Body of pancreas (tissue), 4 donors: ENCODE data around the gene LYRM4. TPM values are rescaled to one million over a fixed set of nuclear protein-coding genes. Genes with fewer than 3 reads are reported as not detected.
A peak's percentile ranks its signal among the peaks of the same experiment; 100 is the strongest.

Source experiments
- ATAC-seq: fragments of 150-250 bp; one replicate; pipeline ENCODE4 v1.9.1; 2016
- DNase-seq, 4 donors: peaks; one replicate each; pipeline ENCODE4 v3.0.0-alpha.2; 2019
- H3K27ac ChIP-seq, 4 donors: fragments of 200-600 bp; sonication (generic); 1 replicate in 3 of 4; 2 replicates in 1 of 4; pipeline versions ENCODE4 v1.5.1 to v1.6.1; 2016 to 2019; ENCODE audit warnings: mild to moderate bottlenecking in 1 of 4, mixed read lengths in 1 of 4, moderate library complexity in 1 of 4
- H3K27me3 ChIP-seq, 2 donors: fragments of 200-600 bp; sonication (generic); one replicate each; pipeline ENCODE4 v1.6.0; 2016; ENCODE audit warnings: mild to moderate bottlenecking in 1 of 2
- H3K36me3 ChIP-seq, 2 donors: fragments of 200-600 bp; sonication (generic); replicated peaks in 1 of 2; 2 replicates each; pipeline ENCODE4 v1.5.1; 2016; ENCODE audit warnings: low read depth in 2 of 2; ENCODE audit not compliant: insufficient read depth in 1 of 2
- H3K4me1 ChIP-seq: fragments of 200-600 bp; sonication (generic); one replicate; pipeline ENCODE4 v1.6.0; 2016
- H3K4me3 ChIP-seq, 2 donors: fragments of 200-600 bp; sonication (generic); 1 replicate in 1 of 2; 2 replicates in 1 of 2; pipeline ENCODE4 v1.5.1; 2016 to 2019
- H3K9me3 ChIP-seq, 3 donors: fragments of 200-600 bp; sonication (generic); 1 replicate in 2 of 3; 2 replicates in 1 of 3; pipeline ENCODE4 v1.5.1; 2016
- CTCF ChIP-seq, 7 experiments: fragments of 450-650 bp in 4 of 7; fragments of 200-600 bp in 3 of 7; sonication (generic) in 3 of 7; IDR thresholded peaks; one replicate each; pipeline ENCODE4 v1.5.1; 2016 to 2019; ENCODE audit warnings: antibody characterized with exemption in 7 of 7
- POLR2A ChIP-seq, 3 donors: fragments of 450-650 bp; IDR thresholded peaks; one replicate each; pipeline ENCODE4 v1.6.1; 2016; ENCODE audit warnings: antibody characterized with exemption in 3 of 3, mild to moderate bottlenecking in 2 of 3
- WGBS, 2 donors: methylation state at CpG; one replicate each; pipeline ENCODE4 v1.1.5; 2017; 5-methylcytosine and 5-hydroxymethylcytosine counted together
- intact Hi-C: fragments of 100-400 bp; cut with DNase I; formaldehyde crosslinking; loops from one replicate; pipeline ENCODE4 v1.15.1; 2023
- total RNA-seq, 2 donors: library from RNA; depleted of rRNA; stranded (reverse); fragments of >200 nt; gene quantifications; one replicate each; pipeline ENCODE4 v1.1.0, GENCODE V29; 2016

LYRM4 gene
- total RNA-seq, 2 donors from 2014 or later: 15.3 to 18.5 TPM

GRCh38 chr6:5087389-5087788 is 173.4 kb downstream of the LYRM4 start:
- DNase-seq (peak in 1 of 4 donors; percentile 47), ATAC-seq (no peak)
- intact Hi-C loops: no loop called here
- WGBS, 2 donors: 53 to 69% methylated on average over 19 of the region's 19 CpGs
- Histone ChIP-seq H3K27me3 (no peaks in the 10 kb centered on the region), H3K4me1 (peaks cover 26% of the 10 kb centered on the region), H3K9me3 (no peaks in the 10 kb centered on the region), H3K36me3 (no peaks in the 10 kb centered on the region), H3K27ac (no peak overlapping the region), H3K4me3 (no peak overlapping the region)
- TF ChIP-seq CTCF (IDR thresholded peaks at IDR 0.05) (no peak), POLR2A (IDR thresholded peaks at IDR 0.05) (no peak)

GRCh38 chr6:5086294-5086890 is 174.4 kb downstream of the LYRM4 start:
- peaks cover 26% of the 10 kb centered on the region for H3K4me1 ChIP-seq
- no peaks in the 10 kb centered on the region for H3K36me3 ChIP-seq
- intact Hi-C loops: no loop called here
- no peaks in the 10 kb centered on the region for H3K27me3 ChIP-seq
- WGBS, 2 donors: 9 to 18% methylated on average over 27 to 56 of the region's 56 CpGs
- no peaks in the 10 kb centered on the region for H3K9me3 ChIP-seq
- DNase-seq (no peak), ATAC-seq (no peak)
- no peak for TF ChIP-seq CTCF (IDR thresholded peaks at IDR 0.05)
- no peak for TF ChIP-seq POLR2A (IDR thresholded peaks at IDR 0.05)
- no peak overlapping the region for H3K27ac ChIP-seq
- no peak overlapping the region for H3K4me3 ChIP-seq

GRCh38 chr6:5085648-5086293 is 175.0 kb downstream of the LYRM4 start:
- Histone ChIP-seq H3K4me3 (peak overlapping the region in 1 of 2 donors; percentile 17), H3K27me3 (no peaks in the 10 kb centered on the region), H3K36me3 (no peaks in the 10 kb centered on the region), H3K4me1 (peaks cover 26% of the 10 kb centered on the region), H3K9me3 (no peaks in the 10 kb centered on the region), H3K27ac (no peak overlapping the region)
- intact Hi-C loops: no loop called here
- DNase-seq: peak in 1 of 4 donors; percentile 11
- no peak for ATAC-seq
- TF ChIP-seq POLR2A (IDR thresholded peaks at IDR 0.05): no peak
- no peak for TF ChIP-seq CTCF (IDR thresholded peaks at IDR 0.05)
- WGBS, 2 donors: 0 to 1% methylated on average over 11 to 66 of the region's 74 CpGs

GRCh38 chr6:5084781-5085647 is 175.7 kb downstream of the LYRM4 start, which contains the start of gene PPP1R3G:
TSS of gene PPP1R3G (plus strand) at chr6:5085341. CDS start at chr6:5085486, 145 bp downstream.
- H3K4me3 ChIP-seq: peak within 1 kb of the TSS in 1 of 2 donors; percentile 17
- H3K36me3 ChIP-seq: no peaks in the 10 kb centered on the region
- TF ChIP-seq POLR2A (IDR thresholded peaks at IDR 0.05) (no peak), CTCF (IDR thresholded peaks at IDR 0.05) (no peak)
- intact Hi-C loops: no loop called here
- no peak within 1 kb of the TSS for H3K27ac ChIP-seq
- no peaks in the 10 kb centered on the region for H3K27me3 ChIP-seq
- 0 to 1% methylated on average over 15 to 82 of the region's 83 CpGs for WGBS, 2 donors
- DNase-seq (peak in 3 of 4 donors; percentile 17 to 25 (median 24)), ATAC-seq (peak; percentile 48)
- peaks cover 26% of the 10 kb centered on the region for H3K4me1 ChIP-seq
- no peaks in the 10 kb centered on the region for H3K9me3 ChIP-seq
